H9 (cell line): ENCODE results near the gene C1RL. TPM values are rescaled to one million over a fixed set of nuclear protein-coding genes. Genes with fewer than 3 reads are reported as not detected.

ENCODE experiments used
- DNase-seq: peaks from one replicate; pipeline ENCODE4 v3.0.0-alpha.2; 2017
- H2AFZ ChIP-seq: one replicate; pipeline ENCODE4 v1.6.1; 2013; ENCODE audit warnings: mild to moderate bottlenecking, low read length, control low read depth, moderate library complexity
- H2AK5ac ChIP-seq: 2 replicates; pipeline ENCODE4 v1.6.1; 2013; ENCODE audit warnings: low read length, control low read depth, mixed read lengths; ENCODE audit not compliant: insufficient read length
- H2BK120ac ChIP-seq: one replicate; pipeline ENCODE4 v1.6.1; 2013; ENCODE audit warnings: low read depth, mild to moderate bottlenecking, low read length, control low read depth, inconsistent platforms; ENCODE audit not compliant: poor library complexity, severe bottlenecking
- H2BK12ac ChIP-seq: 2 replicates; pipeline ENCODE4 v1.6.1; 2013; ENCODE audit warnings: low read length, control low read depth, mixed read lengths, low read depth; ENCODE audit not compliant: insufficient read length
- H2BK15ac ChIP-seq: 2 replicates; pipeline ENCODE4 v1.6.1; 2013; ENCODE audit warnings: low read depth, low read length, control low read depth
- H2BK20ac ChIP-seq: one replicate; pipeline ENCODE4 v1.6.1; 2013; ENCODE audit warnings: low read depth, mild to moderate bottlenecking, low read length, control low read depth, inconsistent platforms; ENCODE audit not compliant: poor library complexity, severe bottlenecking
- H2BK5ac ChIP-seq: 2 replicates; pipeline ENCODE4 v1.6.1; 2013; ENCODE audit warnings: low read length, control low read depth, mixed read lengths; ENCODE audit not compliant: insufficient read length
- H3K14ac ChIP-seq: 2 replicates; pipeline ENCODE4 v1.6.1; 2013; ENCODE audit warnings: low read length, control low read depth; ENCODE audit not compliant: insufficient read depth
- H3K18ac ChIP-seq: 2 replicates; pipeline ENCODE4 v1.6.1; 2013; ENCODE audit warnings: low read depth, mild to moderate bottlenecking, mixed read lengths, low read length, control low read depth; ENCODE audit not compliant: insufficient read length
- H3K23ac ChIP-seq: 2 replicates; pipeline ENCODE4 v1.6.1; 2013; ENCODE audit warnings: low read length, control low read depth, mixed read lengths, low read depth; ENCODE audit not compliant: insufficient read length
- H3K23me2 ChIP-seq: 2 replicates; pipeline ENCODE4 v1.6.1; 2013; ENCODE audit warnings: low read depth, mild to moderate bottlenecking, mixed read lengths, low read length, control low read depth; ENCODE audit not compliant: insufficient read length, poor library complexity, severe bottlenecking
- H3K27ac ChIP-seq: 2 replicates; pipeline ENCODE4 v1.5.1; 2013; ENCODE audit warnings: low read length, control low read depth, mixed read lengths, low read depth; ENCODE audit not compliant: insufficient read length
- H3K27me3 ChIP-seq: 2 replicates; pipeline ENCODE4 v1.6.1; 2013; ENCODE audit warnings: low read length, control low read depth, inconsistent platforms; ENCODE audit not compliant: insufficient read depth
- H3K4ac ChIP-seq: 2 replicates; pipeline ENCODE4 v1.6.1; 2013; ENCODE audit warnings: low read depth, mild to moderate bottlenecking, control low read depth, inconsistent platforms, low read length, moderate library complexity
- H3K4me1 ChIP-seq: 2 replicates; pipeline ENCODE4 v1.6.1; 2013; ENCODE audit warnings: low read length, control low read depth, inconsistent platforms; ENCODE audit not compliant: insufficient read depth
- H3K4me2 ChIP-seq: 2 replicates; pipeline ENCODE4 v1.6.1; 2013; ENCODE audit warnings: low read length, control low read depth, mixed read lengths; ENCODE audit not compliant: insufficient read length, insufficient read depth
- H3K56ac ChIP-seq: 2 replicates; pipeline ENCODE4 v1.6.1; 2013; ENCODE audit warnings: low read depth, mild to moderate bottlenecking, mixed read lengths, low read length, control low read depth; ENCODE audit not compliant: insufficient read length
- H3K79me1 ChIP-seq: 2 replicates; pipeline ENCODE4 v1.6.1; 2013; ENCODE audit warnings: low read depth, mild to moderate bottlenecking, moderate library complexity, low read length, control low read depth, inconsistent platforms; ENCODE audit not compliant: insufficient read depth, poor library complexity, severe bottlenecking
- H3K79me2 ChIP-seq: 2 replicates; pipeline ENCODE4 v1.6.1; 2013; ENCODE audit warnings: low read length, control low read depth, inconsistent platforms; ENCODE audit not compliant: insufficient read depth
- H3K9ac ChIP-seq: 2 replicates; pipeline ENCODE4 v1.6.1; 2013; ENCODE audit warnings: low read length, control low read depth, mixed read lengths; ENCODE audit not compliant: insufficient read length; ENCODE audit errors: extremely low read depth
- H3K9me3 ChIP-seq: one replicate; pipeline ENCODE4 v1.6.1; 2013; ENCODE audit warnings: low read depth, low read length, inconsistent platforms; ENCODE audit not compliant: control insufficient read depth
- H3T11ph ChIP-seq: one replicate; pipeline ENCODE4 v1.6.1; 2013; ENCODE audit warnings: mild to moderate bottlenecking, low read length, control low read depth, inconsistent platforms
- H4K20me1 ChIP-seq: one replicate; pipeline ENCODE4 v1.6.1; 2013; ENCODE audit not compliant: control insufficient read depth, insufficient read length, insufficient read depth
- H4K5ac ChIP-seq: 2 replicates; pipeline ENCODE4 v1.6.1; 2013; ENCODE audit warnings: low read depth, mild to moderate bottlenecking, mixed read lengths, low read length, control low read depth; ENCODE audit not compliant: insufficient read length
- H4K8ac ChIP-seq: replicated peaks from 2 replicates; pipeline ENCODE4 v1.6.1; 2013; ENCODE audit warnings: low read length, control low read depth, mixed read lengths, low read depth; ENCODE audit not compliant: insufficient read length
- H4K91ac ChIP-seq: 2 replicates; pipeline ENCODE4 v1.6.1; 2013; ENCODE audit warnings: low read depth, mild to moderate bottlenecking, moderate library complexity, mixed read lengths, low read length, control low read depth; ENCODE audit not compliant: insufficient read length
- H3K27ac Mint-ChIP-seq, 3 experiments: 2 replicates in 2 of 3; 3 replicates in 1 of 3; pipeline ENCODE4 v1.8.0; 2020 to 2021; ENCODE audit warnings: mixed read lengths in 3 of 3, mild to moderate bottlenecking in 1 of 3, moderate library complexity in 1 of 3
- H3K27me3 Mint-ChIP-seq: 2 replicates; pipeline ENCODE4 v1.8.0; 2021; ENCODE audit warnings: low read depth, mild to moderate bottlenecking, moderate library complexity, mixed read lengths
- H3K36me3 Mint-ChIP-seq, 3 experiments: 2 replicates in 2 of 3; 3 replicates in 1 of 3; pipeline ENCODE4 v1.8.0; 2020 to 2021; ENCODE audit warnings: low read depth in 3 of 3, mixed read lengths in 3 of 3; ENCODE audit not compliant: insufficient read depth in 1 of 3
- H3K4me1 Mint-ChIP-seq, 2 experiments: 2 replicates each; pipeline ENCODE4 v1.8.0; 2020; ENCODE audit warnings: mixed read lengths in 2 of 2
- H3K4me3 Mint-ChIP-seq, 2 experiments: 2 replicates in 1 of 2; 3 replicates in 1 of 2; pipeline ENCODE4 v1.8.0; 2020 to 2021; ENCODE audit warnings: mild to moderate bottlenecking in 2 of 2, mixed read lengths in 2 of 2, moderate library complexity in 1 of 2
- H3K9me3 Mint-ChIP-seq, 2 experiments: 2 replicates in 1 of 2; 3 replicates in 1 of 2; pipeline ENCODE4 v1.8.0; 2020; ENCODE audit warnings: mild to moderate bottlenecking in 2 of 2, mixed read lengths in 2 of 2, moderate library complexity in 1 of 2
- CTCF ChIP-seq: fragments of 200-600 bp; sonication (generic); conservative IDR thresholded peaks from 3 replicates; pipeline ENCODE4 v1.8.0; 2021; ENCODE audit warnings: antibody characterized with exemption, mild to moderate bottlenecking
- WGBS: extraction: QIAGEN DNeasy Blood & Tissue Kit; methylation state at CpG from one replicate; pipeline ENCODE4 v1.1.7; 2013; ENCODE audit warnings: missing lambda C conversion rate, low lambda C conversion rate, mixed read lengths; ENCODE audit not compliant: insufficient read length; ENCODE audit errors: extremely low coverage; 5-methylcytosine and 5-hydroxymethylcytosine counted together
- total RNA-seq: library from RNA; stranded (reverse); gene quantifications from 2 replicates; pipeline ENCODE4 v1.2.1, GENCODE V29; 2021

The C1RL gene
- total RNA-seq, 1 experiment from 2014 or later: 15.1 TPM

- no peaks in the 10 kb centered on the region; a peak in 1 of 7 replicates for H3K36me3 Mint-ChIP-seq
- no peaks in the 10 kb centered on the region for H3K23me2 ChIP-seq
- DNase-seq: no peak
- TF ChIP-seq CTCF: no peak
- H3K23ac ChIP-seq: no peak overlapping the region
- no peaks in the 10 kb centered on the region for H3K9me3 ChIP-seq
- no peak overlapping the region for H2BK120ac ChIP-seq
- H3K4ac ChIP-seq: no peak overlapping the region
- H2BK20ac ChIP-seq: no peak overlapping the region
- no peak overlapping the region for H4K91ac ChIP-seq
- no peak overlapping the region for H4K5ac ChIP-seq
- H3K27me3 ChIP-seq: no peaks in the 10 kb centered on the region
- no peak overlapping the region for H3K27ac Mint-ChIP-seq
- H3K79me2 ChIP-seq: no peaks in the 10 kb centered on the region
- no peak overlapping the region for H3K56ac ChIP-seq
- H3K9ac ChIP-seq: no peak overlapping the region
- H3T11ph ChIP-seq: no peak overlapping the region
- no peak overlapping the region for H3K14ac ChIP-seq
- no peak overlapping the region for H2AFZ ChIP-seq
- no peak overlapping the region for H2BK12ac ChIP-seq
- H4K20me1 ChIP-seq: no peaks in the 10 kb centered on the region
- H3K4me3 Mint-ChIP-seq: no peak overlapping the region
- H3K9me3 Mint-ChIP-seq: no peaks in the 10 kb centered on the region; a peak in 1 of 5 replicates
- no peak overlapping the region for H3K18ac ChIP-seq
- peaks cover 7% of the 10 kb centered on the region for H3K27me3 Mint-ChIP-seq
- no peak overlapping the region for H2BK5ac ChIP-seq
- WGBS: no CpG with 5 or more reads among the region's 7 CpGs
- H2AK5ac ChIP-seq: no peak overlapping the region
- no peaks in the 10 kb centered on the region for H3K79me1 ChIP-seq
- H3K4me2 ChIP-seq: no peak overlapping the region
- H2BK15ac ChIP-seq: no peak overlapping the region
- H3K4me1 ChIP-seq: peaks cover 3% of the 10 kb centered on the region; the same call in 1 of the 2 replicates
- H4K8ac ChIP-seq: no peak overlapping the region
- peaks cover 9 to 17% of the 10 kb centered on the region in 2 experiments for H3K4me1 Mint-ChIP-seq
- H3K27ac ChIP-seq: no peak overlapping the region
Observed at GRCh38 chr12:7122811-7123769, 14.1 kb upstream of the C1RL start.
